ENCODE results near the gene IGSF3. TPM values are rescaled to one million over a fixed set of nuclear protein-coding genes. Genes with fewer than 3 reads are reported as not detected.
"Not testable (repeated sequence)": the region's sequence is repeated elsewhere in the genome, so short reads cannot be mapped to it uniquely, and the experiment has no call there.

IGSF3 gene
- total and polyA plus RNA-seq, 2 of the 8 experiments (the other 6 are each of a cell fraction or from before 2014, with no cell fraction given), result 30.0 to 32.2 TPM

DNA sequence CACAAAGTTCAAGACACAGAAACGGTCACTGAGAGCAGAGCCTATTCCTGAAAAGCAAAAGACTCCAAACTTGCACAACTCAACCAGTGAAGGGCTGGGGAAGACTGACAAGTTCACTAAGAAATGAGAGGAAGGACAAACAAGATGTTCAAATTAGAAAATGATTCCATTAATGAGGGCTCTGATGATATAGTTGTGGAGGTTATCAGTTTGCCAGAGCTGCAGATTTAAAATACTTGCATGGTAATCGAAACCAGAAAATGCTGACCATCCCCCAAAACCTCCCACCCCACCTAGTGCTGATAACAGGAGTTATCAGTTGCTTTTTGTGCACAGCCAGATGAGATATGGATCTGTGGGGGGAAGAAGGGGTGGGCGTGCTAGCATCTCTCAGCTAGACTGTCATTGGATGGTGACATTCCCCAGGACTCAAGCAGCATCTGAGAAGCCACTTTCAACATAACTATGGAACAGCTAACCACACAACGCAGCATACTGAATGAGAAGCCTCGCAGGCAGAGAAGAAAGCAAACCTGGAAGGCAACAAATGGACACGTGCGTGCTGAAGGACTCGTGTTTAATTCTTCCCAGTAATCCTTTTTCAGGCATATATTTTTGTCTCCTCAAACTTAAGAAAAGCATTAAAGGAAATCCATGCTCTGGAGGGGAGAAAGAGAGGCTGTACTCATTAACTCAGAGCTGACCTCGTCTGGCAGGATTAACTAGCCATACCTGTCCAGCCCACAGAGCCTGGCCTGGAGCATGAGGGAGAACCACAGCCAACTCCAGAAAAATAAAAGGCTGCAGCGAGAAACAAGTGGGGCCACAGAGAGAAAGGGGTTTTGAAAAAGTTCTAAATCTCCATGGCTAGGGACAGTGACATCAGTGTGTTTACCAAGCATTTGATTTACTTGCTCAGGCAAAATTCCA is 35.3 kb downstream of the IGSF3 start:
- not testable (repeated sequence) for H3K4me2 ChIP-seq (ENCODE audit: insufficient read depth in 1 of 2, low read depth in 2 of 2, low read length in 2 of 2); H3K4ac ChIP-seq (replicated peaks; ENCODE audit: insufficient read length, low read depth, low read length); H3K4me3 ChIP-seq (ENCODE audit: extremely low read depth in 1 of 4, insufficient read depth in 2 of 4, low read depth in 3 of 4, low read length in 4 of 4); FAIRE-seq; H2BK12ac ChIP-seq (ENCODE audit: low read depth, low read length); H4K8ac ChIP-seq (ENCODE audit: extremely low read depth, insufficient read depth, low read length); H2BK20ac ChIP-seq (ENCODE audit: low read length); H2BK120ac ChIP-seq (replicated peaks; ENCODE audit: low read depth, low read length); DNase-seq (ENCODE audit: low read depth in 1 of 2, low spot score in 2 of 2); H3K23ac ChIP-seq (ENCODE audit: insufficient read length); H3K56ac ChIP-seq (replicated peaks; ENCODE audit: insufficient read length, low read depth, low read length); H4K20me1 ChIP-seq (replicated peaks in 1 of 2; ENCODE audit: control insufficient read depth in 1 of 2, insufficient read depth in 2 of 2, low read length in 2 of 2); H3K79me2 ChIP-seq (ENCODE audit: control insufficient read depth in 1 of 2, insufficient read depth in 2 of 2, low read length in 2 of 2); H2BK5ac ChIP-seq (ENCODE audit: low read depth, low read length); H3K23me2 ChIP-seq (ENCODE audit: low read depth, low read length); H3K9me3 ChIP-seq (ENCODE audit: insufficient read depth in 2 of 2, low read depth in 1 of 2, low read length in 1 of 2); H3K9ac ChIP-seq (replicated peaks in 1 of 4; ENCODE audit: extremely low read depth in 1 of 4, low read depth in 3 of 4, low read length in 3 of 4); H2BK15ac ChIP-seq (ENCODE audit: low read length); H3K79me1 ChIP-seq (ENCODE audit: low read depth, low read length); H2AFZ ChIP-seq (ENCODE audit: low read length); H3K27me3 ChIP-seq (replicated peaks in 1 of 4; ENCODE audit: control insufficient read depth in 3 of 4, extremely low read depth in 1 of 4, insufficient read depth in 3 of 4, low read length in 3 of 4); H3K27ac ChIP-seq (ENCODE audit: low read depth, low read length); H3K14ac ChIP-seq (ENCODE audit: insufficient read length); H3K18ac ChIP-seq (ENCODE audit: extremely low read depth, low read length); H2AK5ac ChIP-seq (ENCODE audit: low read depth, low read length); H4K5ac ChIP-seq (ENCODE audit: insufficient read length, low read depth, low read length); H3K36me3 ChIP-seq (ENCODE audit: control insufficient read depth in 2 of 4, insufficient read depth in 4 of 4, low read length in 3 of 4); H4K91ac ChIP-seq (replicated peaks; ENCODE audit: insufficient read length, low read length)
- ChIA-PET POLR2A (ENCODE audit: partially characterized antibody) (interaction anchor here (1.7 kb wide), 1 partner anchor 11 kb away, joined by 4 read pairs; no protein-coding TSS in a partner anchor), CTCF (ENCODE audit: partially characterized antibody) (interaction anchor here (0.6 to 2.4 kb wide), 6 partner anchors 9 to 108 kb away, joined by 3 to 9 read pairs (median 4); no protein-coding TSS in a partner anchor)
- WGBS, 2 experiments (ENCODE audit: extremely low coverage in 1 of 2, insufficient coverage in 1 of 2, insufficient read length in 1 of 2, insufficient replicate concordance in 2 of 2, low coverage in 1 of 2, low lambda C conversion rate in 2 of 2, missing lambda C conversion rate in 1 of 2), result 86% methylated on average over 9 of the region's 10 CpGs; no CpG with 5 or more reads in 1 of the 2 experiments
- H3K4me1 ChIP-seq (replicated peaks in 1 of 4; ENCODE audit: control insufficient read depth in 3 of 4, insufficient read depth in 4 of 4, low read length in 3 of 4), result peaks cover 6 to 17% (median 11%) of the 10 kb centered on the region in 4 experiments; a peak in 6 of 7 replicates

Measured in H1 (cell line).